ENCODE measurements around the gene PYCR2.

Gene PYCR2

DNA sequence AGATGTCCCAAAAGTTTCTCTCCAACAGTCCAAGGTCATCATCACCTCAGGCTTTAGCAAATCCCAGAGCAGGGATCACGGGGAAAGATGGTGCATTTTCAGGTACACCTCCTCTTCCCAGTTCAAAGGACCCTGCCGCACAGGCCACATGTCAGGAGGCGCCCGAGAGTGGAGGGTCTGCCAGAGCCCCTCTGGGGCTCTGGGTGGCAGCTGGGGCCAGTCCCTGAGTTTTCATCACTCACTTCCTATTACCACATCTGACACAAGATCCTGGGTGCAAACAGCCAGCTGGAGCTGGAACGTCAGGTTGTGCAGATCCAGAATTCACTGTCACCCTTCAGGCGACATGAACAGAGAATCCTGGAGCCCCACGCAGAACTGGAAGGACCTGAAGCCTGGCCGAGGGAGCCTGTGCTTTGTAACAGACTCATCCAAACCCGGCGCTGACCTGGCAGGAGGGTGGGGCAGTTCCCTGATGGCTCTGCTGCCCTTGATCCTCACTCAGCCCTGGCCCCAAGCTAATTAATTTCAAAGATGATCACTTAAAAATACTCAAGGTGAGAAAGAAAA is 50.7 kb downstream of the PYCR2 start:
- Histone ChIP-seq H2BK120ac (ENCODE audit: low read depth, low read length) (no peak overlapping the region), H4K91ac (ENCODE audit: low read depth, low read length, poor library complexity) (no peak overlapping the region), H2AK5ac (ENCODE audit: low read depth, low read length) (no peak overlapping the region), H3K79me1 (ENCODE audit: low read depth, low read length) (no peaks in the 10 kb centered on the region), H2BK12ac (ENCODE audit: low read length) (no peak overlapping the region), H3K27me3 (ENCODE audit: control insufficient read depth in 3 of 3, insufficient read depth in 3 of 3, low read depth in 1 of 3, low read length in 3 of 3) (no peaks in the 10 kb centered on the region), H2BK5ac (ENCODE audit: low read length) (no peak overlapping the region), H3K23ac (ENCODE audit: low read depth, low read length, poor library complexity) (no peak overlapping the region), H3K4me1 (ENCODE audit: control insufficient read depth in 2 of 2, insufficient read depth in 1 of 2, low read depth in 1 of 2, low read length in 2 of 2) (peaks cover 0 to 1% of the 10 kb centered on the region in 2 donors), H3K27ac (replicated peaks; ENCODE audit: low read length) (no peak overlapping the region), H3K9ac (ENCODE audit: low read depth, low read length, poor library complexity) (no peak overlapping the region), H2BK15ac (ENCODE audit: low read length) (no peak overlapping the region), H3K4ac (ENCODE audit: low read length) (no peak overlapping the region), H3K9me3 (replicated peaks in 1 of 2; ENCODE audit: control insufficient read depth in 2 of 2, insufficient read depth in 1 of 2, low read depth in 1 of 2, low read length in 2 of 2) (no peaks in the 10 kb centered on the region), H4K8ac (ENCODE audit: low read depth, low read length) (no peak overlapping the region), H3K4me2 (ENCODE audit: insufficient read depth, low read length, poor library complexity, severe bottlenecking) (no peak overlapping the region), H3K18ac (ENCODE audit: low read length) (no peak overlapping the region), H2AFZ (ENCODE audit: low read length) (no peak overlapping the region), H3K36me3 (replicated peaks in 1 of 2; ENCODE audit: control insufficient read depth in 2 of 2, insufficient read depth in 2 of 2, low read length in 2 of 2) (peaks cover 0 to 41% of the 10 kb centered on the region in 2 donors), H3K14ac (ENCODE audit: low read length) (no peak overlapping the region), H3K4me3 (ENCODE audit: low read length in 2 of 2) (no peak overlapping the region)
- no peak for DNase-seq (ENCODE audit: low spot score)
- no CpG with 5 or more reads among the region's 10 CpGs for WGBS, 2 donors (ENCODE audit: extremely low coverage in 2 of 2, insufficient read length in 2 of 2, insufficient replicate concordance in 1 of 2)

DNA sequence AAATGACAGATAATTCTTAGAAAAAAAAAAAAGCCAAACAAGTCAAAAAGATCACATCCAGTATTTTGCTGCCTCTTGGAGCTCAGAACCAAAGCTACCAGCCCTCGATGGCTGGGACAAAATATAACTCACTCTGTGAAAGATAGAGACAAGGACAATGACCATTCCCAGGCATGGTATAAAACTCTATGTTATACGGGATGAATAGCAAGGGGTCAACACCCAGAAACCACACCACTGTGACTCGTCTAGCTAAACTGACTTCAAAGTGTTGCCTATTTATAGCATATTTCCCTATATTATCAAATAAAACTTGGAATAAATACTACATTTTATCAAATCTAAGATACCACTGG is 52.0 kb downstream of the PYCR2 start:
- Histone ChIP-seq H4K91ac (ENCODE audit: low read depth, low read length, poor library complexity) (no peak overlapping the region), H2AK5ac (ENCODE audit: low read depth, low read length) (no peak overlapping the region), H3K9me3 (replicated peaks in 1 of 2; ENCODE audit: control insufficient read depth in 2 of 2, insufficient read depth in 1 of 2, low read depth in 1 of 2, low read length in 2 of 2) (no peaks in the 10 kb centered on the region), H3K4me2 (ENCODE audit: insufficient read depth, low read length, poor library complexity, severe bottlenecking) (no peak overlapping the region), H3K9ac (ENCODE audit: low read depth, low read length, poor library complexity) (no peak overlapping the region), H3K14ac (ENCODE audit: low read length) (no peak overlapping the region), H3K36me3 (replicated peaks in 1 of 2; ENCODE audit: control insufficient read depth in 2 of 2, insufficient read depth in 2 of 2, low read length in 2 of 2) (peaks cover 0 to 46% of the 10 kb centered on the region in 2 donors), H3K4me1 (ENCODE audit: control insufficient read depth in 2 of 2, insufficient read depth in 1 of 2, low read depth in 1 of 2, low read length in 2 of 2) (no peaks in the 10 kb centered on the region), H3K4ac (ENCODE audit: low read length) (no peak overlapping the region), H3K4me3 (ENCODE audit: low read length in 2 of 2) (no peak overlapping the region), H3K79me1 (ENCODE audit: low read depth, low read length) (no peaks in the 10 kb centered on the region), H2BK120ac (ENCODE audit: low read depth, low read length) (no peak overlapping the region), H2BK15ac (ENCODE audit: low read length) (no peak overlapping the region), H3K18ac (ENCODE audit: low read length) (no peak overlapping the region), H2AFZ (ENCODE audit: low read length) (no peak overlapping the region), H2BK5ac (ENCODE audit: low read length) (no peak overlapping the region), H2BK12ac (ENCODE audit: low read length) (no peak overlapping the region), H3K23ac (ENCODE audit: low read depth, low read length, poor library complexity) (no peak overlapping the region), H3K27me3 (ENCODE audit: control insufficient read depth in 3 of 3, insufficient read depth in 3 of 3, low read depth in 1 of 3, low read length in 3 of 3) (no peaks in the 10 kb centered on the region), H3K27ac (replicated peaks; ENCODE audit: low read length) (no peak overlapping the region), H4K8ac (ENCODE audit: low read depth, low read length) (no peak overlapping the region)
- whole genome bisulfite sequencing, 2 donors (ENCODE audit: extremely low coverage in 2 of 2, insufficient read length in 2 of 2, insufficient replicate concordance in 1 of 2): no CpG with 5 or more reads among the region's 3 CpGs
- no peak for DNase-seq (ENCODE audit: low spot score)

DNA sequence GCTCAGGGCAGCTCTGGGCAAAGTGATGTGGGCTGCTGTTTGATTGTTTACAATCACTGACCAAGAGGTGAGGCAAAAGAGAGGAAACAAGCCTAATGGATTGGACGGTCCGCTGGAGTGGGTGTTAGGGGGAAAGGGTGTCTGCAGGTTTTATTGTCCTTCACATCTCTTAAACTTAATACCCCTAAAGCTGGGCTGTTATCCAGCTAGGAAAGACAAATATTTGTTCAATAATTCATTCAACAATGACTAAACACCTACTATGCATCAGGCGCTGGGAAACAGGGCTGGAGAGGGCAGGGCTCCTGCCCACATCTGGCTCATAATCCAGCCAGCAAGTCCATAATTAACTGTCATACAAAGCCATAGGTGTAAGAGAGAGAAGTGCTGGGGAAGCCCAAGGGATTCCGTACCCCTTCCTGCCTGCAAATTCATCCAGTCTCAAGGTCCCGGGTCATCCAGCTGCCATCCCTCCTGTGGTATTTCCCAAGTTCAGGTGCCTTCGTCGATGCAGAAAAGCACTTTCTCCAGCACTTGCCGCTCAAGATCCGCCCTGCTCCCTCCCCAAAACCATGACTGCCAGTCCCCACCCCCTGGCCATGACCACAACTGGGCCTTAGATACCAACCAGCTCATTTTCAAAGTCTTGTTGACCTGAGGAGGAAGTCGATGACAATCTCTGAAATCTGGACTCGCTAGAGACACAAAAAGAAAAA is 52.5 kb downstream of the PYCR2 start:
- H2AK5ac ChIP-seq (ENCODE audit: low read depth, low read length): no peak overlapping the region
- no peak overlapping the region for H2BK12ac ChIP-seq (ENCODE audit: low read length)
- no peak overlapping the region for H3K9ac ChIP-seq (ENCODE audit: low read depth, low read length, poor library complexity)
- no peak overlapping the region for H3K4me2 ChIP-seq (ENCODE audit: insufficient read depth, low read length, poor library complexity, severe bottlenecking)
- DNase-seq (ENCODE audit: low spot score): no peak
- no peak overlapping the region for H2BK5ac ChIP-seq (ENCODE audit: low read length)
- no peaks in the 10 kb centered on the region for H3K27me3 ChIP-seq (ENCODE audit: control insufficient read depth in 3 of 3, insufficient read depth in 3 of 3, low read depth in 1 of 3, low read length in 3 of 3)
- no peak overlapping the region for H3K14ac ChIP-seq (ENCODE audit: low read length)
- peaks cover 0 to 42% of the 10 kb centered on the region in 2 donors for H3K36me3 ChIP-seq (replicated peaks in 1 of 2; ENCODE audit: control insufficient read depth in 2 of 2, insufficient read depth in 2 of 2, low read length in 2 of 2)
- H3K27ac ChIP-seq (replicated peaks; ENCODE audit: low read length): no peak overlapping the region
- WGBS, 2 donors (ENCODE audit: extremely low coverage in 2 of 2, insufficient read length in 2 of 2, insufficient replicate concordance in 1 of 2): no CpG with 5 or more reads among the region's 11 CpGs
- no peaks in the 10 kb centered on the region for H3K4me1 ChIP-seq (ENCODE audit: control insufficient read depth in 2 of 2, insufficient read depth in 1 of 2, low read depth in 1 of 2, low read length in 2 of 2)
- no peak overlapping the region for H2AFZ ChIP-seq (ENCODE audit: low read length)
- H2BK15ac ChIP-seq (ENCODE audit: low read length): no peak overlapping the region
- H3K9me3 ChIP-seq (replicated peaks in 1 of 2; ENCODE audit: control insufficient read depth in 2 of 2, insufficient read depth in 1 of 2, low read depth in 1 of 2, low read length in 2 of 2): no peaks in the 10 kb centered on the region
- H2BK120ac ChIP-seq (ENCODE audit: low read depth, low read length): no peak overlapping the region
- no peak overlapping the region for H3K18ac ChIP-seq (ENCODE audit: low read length)
- no peaks in the 10 kb centered on the region for H3K79me1 ChIP-seq (ENCODE audit: low read depth, low read length)
- H4K91ac ChIP-seq (ENCODE audit: low read depth, low read length, poor library complexity): no peak overlapping the region
- H3K4me3 ChIP-seq (ENCODE audit: low read length in 2 of 2): no peak overlapping the region
- no peak overlapping the region for H3K4ac ChIP-seq (ENCODE audit: low read length)
- H4K8ac ChIP-seq (ENCODE audit: low read depth, low read length): no peak overlapping the region
- no peak overlapping the region for H3K23ac ChIP-seq (ENCODE audit: low read depth, low read length, poor library complexity)

DNA sequence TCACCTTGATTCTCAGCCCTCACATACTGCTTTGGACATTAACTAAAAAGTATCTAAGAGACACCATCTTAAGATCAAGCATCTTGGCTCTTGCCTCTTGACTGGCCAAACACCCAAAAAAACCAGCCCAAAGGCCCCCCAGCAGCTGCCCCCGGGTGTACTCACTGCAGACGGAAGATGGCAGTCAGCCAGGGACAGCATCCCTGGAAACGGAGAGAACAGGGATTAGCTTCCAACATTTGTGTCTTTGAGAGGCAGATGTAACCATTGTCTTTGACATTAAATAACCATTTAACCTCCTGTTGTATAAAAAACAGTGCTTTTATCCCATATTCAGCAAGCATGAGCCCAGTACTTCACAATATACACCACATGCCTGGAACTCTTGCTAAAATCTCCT is 53.1 kb downstream of the PYCR2 start:
- WGBS, 2 donors (ENCODE audit: extremely low coverage in 2 of 2, insufficient read length in 2 of 2, insufficient replicate concordance in 1 of 2): no CpG with 5 or more reads among the region's 3 CpGs
- peaks cover 0 to 43% of the 10 kb centered on the region in 2 donors for H3K36me3 ChIP-seq (replicated peaks in 1 of 2; ENCODE audit: control insufficient read depth in 2 of 2, insufficient read depth in 2 of 2, low read length in 2 of 2)
- H3K23ac ChIP-seq (ENCODE audit: low read depth, low read length, poor library complexity): no peak overlapping the region

More for the DNA sequence above, 53.1 kb downstream of the PYCR2 start:
- Histone ChIP-seq H2BK15ac (ENCODE audit: low read length) (no peak overlapping the region), H4K8ac (ENCODE audit: low read depth, low read length) (no peak overlapping the region), H2AFZ (ENCODE audit: low read length) (no peak overlapping the region), H3K4me2 (ENCODE audit: insufficient read depth, low read length, poor library complexity, severe bottlenecking) (no peak overlapping the region), H3K27ac (replicated peaks; ENCODE audit: low read length) (no peak overlapping the region), H3K9ac (ENCODE audit: low read depth, low read length, poor library complexity) (no peak overlapping the region), H4K91ac (ENCODE audit: low read depth, low read length, poor library complexity) (no peak overlapping the region), H3K14ac (ENCODE audit: low read length) (no peak overlapping the region), H3K9me3 (replicated peaks in 1 of 2; ENCODE audit: control insufficient read depth in 2 of 2, insufficient read depth in 1 of 2, low read depth in 1 of 2, low read length in 2 of 2) (no peaks in the 10 kb centered on the region), H3K79me1 (ENCODE audit: low read depth, low read length) (no peaks in the 10 kb centered on the region), H3K4ac (ENCODE audit: low read length) (no peak overlapping the region), H3K4me3 (ENCODE audit: low read length in 2 of 2) (no peak overlapping the region), H3K4me1 (ENCODE audit: control insufficient read depth in 2 of 2, insufficient read depth in 1 of 2, low read depth in 1 of 2, low read length in 2 of 2) (no peaks in the 10 kb centered on the region), H3K27me3 (ENCODE audit: control insufficient read depth in 3 of 3, insufficient read depth in 3 of 3, low read depth in 1 of 3, low read length in 3 of 3) (no peaks in the 10 kb centered on the region), H2BK12ac (ENCODE audit: low read length) (no peak overlapping the region), H2AK5ac (ENCODE audit: low read depth, low read length) (no peak overlapping the region), H2BK120ac (ENCODE audit: low read depth, low read length) (no peak overlapping the region), H2BK5ac (ENCODE audit: low read length) (no peak overlapping the region), H3K18ac (ENCODE audit: low read length) (no peak overlapping the region)
- DNase-seq (ENCODE audit: low spot score): no peak
